ENCODE results near the gene ETNK1.
A peak's percentile ranks its signal among the peaks of the same experiment; 100 is the strongest.
"Not testable (repeated sequence)": the region's sequence is repeated elsewhere in the genome, so short reads cannot be mapped to it uniquely, and the experiment has no call there.

Gene ETNK1, protein sequence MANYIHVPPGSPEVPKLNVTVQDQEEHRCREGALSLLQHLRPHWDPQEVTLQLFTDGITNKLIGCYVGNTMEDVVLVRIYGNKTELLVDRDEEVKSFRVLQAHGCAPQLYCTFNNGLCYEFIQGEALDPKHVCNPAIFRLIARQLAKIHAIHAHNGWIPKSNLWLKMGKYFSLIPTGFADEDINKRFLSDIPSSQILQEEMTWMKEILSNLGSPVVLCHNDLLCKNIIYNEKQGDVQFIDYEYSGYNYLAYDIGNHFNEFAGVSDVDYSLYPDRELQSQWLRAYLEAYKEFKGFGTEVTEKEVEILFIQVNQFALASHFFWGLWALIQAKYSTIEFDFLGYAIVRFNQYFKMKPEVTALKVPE

GRCh38 chr12:22624870-22625761 lies at the start of gene ETNK1:
TSS of gene ETNK1 (plus strand) at chr12:22625171. CDS start at chr12:22625431, 260 bp downstream.
- peak within 1 kb of the TSS; percentile 97 to 98 for H3K4me3 ChIP-seq (ENCODE audit: low read depth in 1 of 2, low read length in 2 of 2)
- H3K4me1 ChIP-seq (ENCODE audit: control insufficient read depth in 1 of 2, insufficient read depth in 2 of 2, low read length in 2 of 2): peaks cover 10 to 14% of the 10 kb centered on the region in 2 donors
- peak within 1 kb of the TSS; percentile 98 for H3K27ac ChIP-seq (ENCODE audit: low read length)
- no peaks in the 10 kb centered on the region for H3K9me3 ChIP-seq (ENCODE audit: control insufficient read depth in 1 of 2, low read length in 2 of 2)
- H3K36me3 ChIP-seq (ENCODE audit: control insufficient read depth in 1 of 2, insufficient read depth in 2 of 2, low read length in 2 of 2): peaks cover 0 to 9% of the 10 kb centered on the region in 2 donors
- no peaks in the 10 kb centered on the region for H3K27me3 ChIP-seq (ENCODE audit: low read depth, low read length)

GRCh38 chr12:22576065-22576464 lies 48.9 kb upstream of the ETNK1 start:
- Histone ChIP-seq H3K4me1 (ENCODE audit: control insufficient read depth in 1 of 2, insufficient read depth in 2 of 2, low read length in 2 of 2) (no peaks in the 10 kb centered on the region), H3K27ac (ENCODE audit: low read length) (no peak overlapping the region), H3K9me3 (ENCODE audit: control insufficient read depth in 1 of 2, low read length in 2 of 2) (no peaks in the 10 kb centered on the region), H3K4me3 (ENCODE audit: low read depth in 1 of 2, low read length in 2 of 2) (no peak overlapping the region), H3K27me3 (ENCODE audit: low read depth, low read length) (no peaks in the 10 kb centered on the region), H3K36me3 (ENCODE audit: control insufficient read depth in 1 of 2, insufficient read depth in 2 of 2, low read length in 2 of 2) (no peaks in the 10 kb centered on the region)

- H3K4me3 ChIP-seq (ENCODE audit: low read depth in 1 of 2, low read length in 2 of 2): no peak overlapping the region
- H3K9me3 ChIP-seq (ENCODE audit: control insufficient read depth in 1 of 2, low read length in 2 of 2): no peaks in the 10 kb centered on the region
- no peaks in the 10 kb centered on the region for H3K4me1 ChIP-seq (ENCODE audit: control insufficient read depth in 1 of 2, insufficient read depth in 2 of 2, low read length in 2 of 2)
- H3K27ac ChIP-seq (ENCODE audit: low read length): no peak overlapping the region
- H3K27me3 ChIP-seq (ENCODE audit: low read depth, low read length): no peaks in the 10 kb centered on the region
- no peaks in the 10 kb centered on the region for H3K36me3 ChIP-seq (ENCODE audit: control insufficient read depth in 1 of 2, insufficient read depth in 2 of 2, low read length in 2 of 2)
Observed at GRCh38 chr12:22576473-22576872, 48.5 kb upstream of the ETNK1 start.

DNA sequence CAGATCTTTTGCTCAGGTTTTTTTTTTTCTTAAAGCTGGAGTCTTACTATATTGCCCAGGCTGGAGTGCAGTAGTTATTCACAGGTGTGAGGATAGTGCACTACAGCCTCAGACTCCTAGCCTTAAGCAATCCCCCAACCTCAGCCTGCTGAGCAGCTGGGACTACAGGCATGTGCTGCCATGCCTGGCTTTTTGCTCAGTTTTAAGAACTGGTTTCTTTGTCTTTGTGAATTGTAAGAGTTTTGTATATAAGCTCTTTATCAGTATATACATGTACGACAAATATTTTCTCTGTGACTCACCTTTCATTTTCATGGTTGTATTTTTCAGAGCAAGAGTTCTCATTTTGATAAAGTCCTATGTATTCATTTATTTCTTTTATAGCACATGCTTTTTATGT lies 47.3 kb upstream of the ETNK1 start:
- Histone ChIP-seq H3K4me1 (ENCODE audit: control insufficient read depth in 1 of 2, insufficient read depth in 2 of 2, low read length in 2 of 2) (no peaks in the 10 kb centered on the region), H3K27me3 (ENCODE audit: low read depth, low read length) (no peaks in the 10 kb centered on the region), H3K27ac (ENCODE audit: low read length) (no peak overlapping the region), H3K4me3 (ENCODE audit: low read depth in 1 of 2, low read length in 2 of 2) (no peak overlapping the region), H3K36me3 (ENCODE audit: control insufficient read depth in 1 of 2, insufficient read depth in 2 of 2, low read length in 2 of 2) (no peaks in the 10 kb centered on the region), H3K9me3 (ENCODE audit: control insufficient read depth in 1 of 2, low read length in 2 of 2) (no peaks in the 10 kb centered on the region)

GRCh38 chr12:22578328-22578727 lies 46.6 kb upstream of the ETNK1 start:
- Histone ChIP-seq H3K27me3 (ENCODE audit: low read depth, low read length) (no peaks in the 10 kb centered on the region), H3K27ac (ENCODE audit: low read length) (no peak overlapping the region), H3K4me3 (ENCODE audit: low read depth in 1 of 2, low read length in 2 of 2) (no peak overlapping the region), H3K4me1 (ENCODE audit: control insufficient read depth in 1 of 2, insufficient read depth in 2 of 2, low read length in 2 of 2) (no peaks in the 10 kb centered on the region), H3K36me3 (ENCODE audit: control insufficient read depth in 1 of 2, insufficient read depth in 2 of 2, low read length in 2 of 2) (no peaks in the 10 kb centered on the region), H3K9me3 (ENCODE audit: control insufficient read depth in 1 of 2, low read length in 2 of 2) (no peaks in the 10 kb centered on the region)

- no peaks in the 10 kb centered on the region for H3K36me3 ChIP-seq (ENCODE audit: control insufficient read depth in 1 of 2, insufficient read depth in 2 of 2, low read length in 2 of 2)
- no peaks in the 10 kb centered on the region for H3K4me1 ChIP-seq (ENCODE audit: control insufficient read depth in 1 of 2, insufficient read depth in 2 of 2, low read length in 2 of 2)
- no peaks in the 10 kb centered on the region for H3K27me3 ChIP-seq (ENCODE audit: low read depth, low read length)
- H3K9me3 ChIP-seq (ENCODE audit: control insufficient read depth in 1 of 2, low read length in 2 of 2): no peaks in the 10 kb centered on the region
- H3K27ac ChIP-seq (ENCODE audit: low read length): no peak overlapping the region
- no peak overlapping the region for H3K4me3 ChIP-seq (ENCODE audit: low read depth in 1 of 2, low read length in 2 of 2)
Observed at GRCh38 chr12:22588817-22589216, 36.2 kb upstream of the ETNK1 start.

- no peaks in the 10 kb centered on the region for H3K27me3 ChIP-seq (ENCODE audit: low read depth, low read length)
- no peaks in the 10 kb centered on the region for H3K4me1 ChIP-seq (ENCODE audit: control insufficient read depth in 1 of 2, insufficient read depth in 2 of 2, low read length in 2 of 2)
- H3K27ac ChIP-seq (ENCODE audit: low read length): no peak overlapping the region
- H3K9me3 ChIP-seq (ENCODE audit: control insufficient read depth in 1 of 2, low read length in 2 of 2): no peaks in the 10 kb centered on the region
- no peaks in the 10 kb centered on the region for H3K36me3 ChIP-seq (ENCODE audit: control insufficient read depth in 1 of 2, insufficient read depth in 2 of 2, low read length in 2 of 2)
- H3K4me3 ChIP-seq (ENCODE audit: low read depth in 1 of 2, low read length in 2 of 2): no peak overlapping the region
Observed at GRCh38 chr12:22593864-22594263, 31.1 kb upstream of the ETNK1 start.

- H3K4me1 ChIP-seq (ENCODE audit: control insufficient read depth in 1 of 2, insufficient read depth in 2 of 2, low read length in 2 of 2); H3K27ac ChIP-seq (ENCODE audit: low read length); H3K27me3 ChIP-seq (ENCODE audit: low read depth, low read length); H3K9me3 ChIP-seq (ENCODE audit: control insufficient read depth in 1 of 2, low read length in 2 of 2); H3K36me3 ChIP-seq (ENCODE audit: control insufficient read depth in 1 of 2, insufficient read depth in 2 of 2, low read length in 2 of 2); H3K4me3 ChIP-seq (ENCODE audit: low read depth in 1 of 2, low read length in 2 of 2): not testable (repeated sequence)
Observed at GRCh38 chr12:22597539-22597938, 27.4 kb upstream of the ETNK1 start.

- H3K4me3 ChIP-seq (ENCODE audit: low read depth in 1 of 2, low read length in 2 of 2): no peak overlapping the region
- no peak overlapping the region for H3K27ac ChIP-seq (ENCODE audit: low read length)
- H3K4me1 ChIP-seq (ENCODE audit: control insufficient read depth in 1 of 2, insufficient read depth in 2 of 2, low read length in 2 of 2): no peaks in the 10 kb centered on the region
- no peaks in the 10 kb centered on the region for H3K9me3 ChIP-seq (ENCODE audit: control insufficient read depth in 1 of 2, low read length in 2 of 2)
- H3K36me3 ChIP-seq (ENCODE audit: control insufficient read depth in 1 of 2, insufficient read depth in 2 of 2, low read length in 2 of 2): no peaks in the 10 kb centered on the region
- H3K27me3 ChIP-seq (ENCODE audit: low read depth, low read length): no peaks in the 10 kb centered on the region
Observed at GRCh38 chr12:22598141-22598762, 26.7 kb upstream of the ETNK1 start.

DNA sequence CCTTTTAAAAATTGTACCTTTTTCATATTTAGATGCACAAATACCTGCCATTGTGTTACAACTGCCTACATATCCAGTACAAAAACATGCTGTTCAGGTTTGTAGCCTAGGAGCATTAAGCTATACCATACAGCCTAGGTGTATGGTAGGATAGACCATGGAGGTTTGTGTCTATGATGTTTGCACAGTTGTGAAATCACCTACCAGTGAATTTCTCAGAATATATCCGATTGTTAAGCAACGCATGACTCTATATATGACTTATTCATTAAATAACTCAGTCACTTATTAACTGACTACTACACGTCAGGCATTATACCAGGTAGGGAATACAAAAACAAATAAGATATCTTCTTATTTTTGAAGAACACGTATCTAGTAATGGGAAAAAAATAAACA lies 26.2 kb upstream of the ETNK1 start:
- H3K27ac ChIP-seq (ENCODE audit: low read length): no peak overlapping the region
- H3K9me3 ChIP-seq (ENCODE audit: control insufficient read depth in 1 of 2, low read length in 2 of 2): no peaks in the 10 kb centered on the region
- H3K4me1 ChIP-seq (ENCODE audit: control insufficient read depth in 1 of 2, insufficient read depth in 2 of 2, low read length in 2 of 2): no peaks in the 10 kb centered on the region
- no peaks in the 10 kb centered on the region for H3K36me3 ChIP-seq (ENCODE audit: control insufficient read depth in 1 of 2, insufficient read depth in 2 of 2, low read length in 2 of 2)
- H3K27me3 ChIP-seq (ENCODE audit: low read depth, low read length): no peaks in the 10 kb centered on the region
- no peak overlapping the region for H3K4me3 ChIP-seq (ENCODE audit: low read depth in 1 of 2, low read length in 2 of 2)

DNA sequence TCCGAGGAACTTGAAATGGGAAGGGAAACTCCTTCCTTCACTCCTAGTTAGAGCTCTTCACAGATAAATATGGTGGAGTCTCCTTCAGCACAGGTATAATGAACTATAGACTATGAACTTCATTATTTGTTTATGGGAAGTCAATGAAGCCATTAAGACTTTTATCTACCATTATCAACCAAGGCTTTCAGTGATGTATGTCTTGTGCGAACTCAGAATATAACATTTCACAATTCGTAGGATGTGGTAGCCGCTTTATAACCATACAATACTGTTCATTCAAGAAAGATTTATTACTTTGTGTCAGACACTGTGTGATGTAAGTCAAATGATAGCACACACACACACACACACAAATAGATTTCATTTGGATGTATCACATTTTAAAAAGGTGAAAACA lies 24.8 kb upstream of the ETNK1 start:
- Histone ChIP-seq H3K9me3 (ENCODE audit: control insufficient read depth in 1 of 2, low read length in 2 of 2) (no peaks in the 10 kb centered on the region), H3K4me1 (ENCODE audit: control insufficient read depth in 1 of 2, insufficient read depth in 2 of 2, low read length in 2 of 2) (no peaks in the 10 kb centered on the region), H3K27me3 (ENCODE audit: low read depth, low read length) (no peaks in the 10 kb centered on the region), H3K4me3 (ENCODE audit: low read depth in 1 of 2, low read length in 2 of 2) (no peak overlapping the region), H3K27ac (ENCODE audit: low read length) (no peak overlapping the region), H3K36me3 (ENCODE audit: control insufficient read depth in 1 of 2, insufficient read depth in 2 of 2, low read length in 2 of 2) (no peaks in the 10 kb centered on the region)

Measured in muscle layer of duodenum (tissue), 2 donors.